IMR-90 (cell line): Measurements from ENCODE around the gene ZNF821. TPM values are rescaled to one million over a fixed set of nuclear protein-coding genes. Genes with fewer than 3 reads are reported as not detected.

Experiments used
- ATAC-seq: fragments of 200-7000 bp; cut with Tn5 transposase; 2 replicates; pipeline ENCODE4 v1.9.1; 2020; ENCODE audit warnings: low read depth, mild to moderate bottlenecking, moderate library complexity
- BruUV-seq: library from RNA; stranded (reverse); fragments of 400-500 nt; replicated peaks from 2 replicates; lab custom pipeline; 2021; lab: Mats Ljungman, UMichigan
- CTCF ChIA-PET: fragments of 300-600 bp; formaldehyde crosslinking; extraction: SDS; loops from one replicate; lab custom pipeline; 2021; ENCODE audit warnings: antibody characterized with exemption; lab: Yijun Ruan, JAX
- POLR2A ChIA-PET: fragments of 300-600 bp; sonication (Branson Sonifier 250); formaldehyde crosslinking; loops from one replicate; lab custom pipeline; 2022; ENCODE audit warnings: antibody characterized with exemption; ENCODE audit not compliant: unreplicated experiment; lab: Charles Lee
- DNase-seq: peaks from one replicate; pipeline ENCODE4 v3.0.0; 2013
- H2AFZ ChIP-seq: replicated peaks from 2 replicates; pipeline ENCODE3; 2013; ENCODE audit warnings: low read length, mild to moderate bottlenecking; ENCODE audit not compliant: poor library complexity
- H2AK5ac ChIP-seq: 2 replicates; pipeline ENCODE4 v1.6.1; 2013; ENCODE audit warnings: low read depth, low read length, inconsistent platforms
- H2AK9ac ChIP-seq: replicated peaks from 2 replicates; pipeline ENCODE3; 2013; ENCODE audit warnings: mild to moderate bottlenecking, low read depth, low read length, moderate library complexity; ENCODE audit not compliant: poor library complexity
- H2BK120ac ChIP-seq: 2 replicates; pipeline ENCODE4 v1.6.1; 2013; ENCODE audit warnings: low read depth, low read length, inconsistent platforms
- H2BK15ac ChIP-seq: 3 replicates; pipeline ENCODE4 v1.6.1; 2013; ENCODE audit warnings: low read depth, low read length, inconsistent platforms
- H2BK20ac ChIP-seq: 2 replicates; pipeline ENCODE4 v1.6.1; 2013; ENCODE audit warnings: low read depth, mild to moderate bottlenecking, inconsistent platforms, low read length, moderate library complexity
- H2BK5ac ChIP-seq: 2 replicates; pipeline ENCODE4 v1.6.1; 2013; ENCODE audit warnings: mild to moderate bottlenecking, low read depth, low read length, inconsistent platforms; ENCODE audit not compliant: poor library complexity, severe bottlenecking
- H3K14ac ChIP-seq: replicated peaks from 2 replicates; pipeline ENCODE4 v1.6.1; 2013; ENCODE audit warnings: low read depth, low read length, inconsistent platforms
- H3K18ac ChIP-seq: 2 replicates; pipeline ENCODE4 v1.6.1; 2013; ENCODE audit warnings: low read depth, low read length, control low read depth
- H3K23ac ChIP-seq: 2 replicates; pipeline ENCODE4 v1.6.1; 2013; ENCODE audit warnings: low read depth, low read length, inconsistent platforms
- H3K27ac ChIP-seq: 2 replicates; pipeline ENCODE4 v1.5.1; 2013; ENCODE audit warnings: mild to moderate bottlenecking, control low read depth, low read length; ENCODE audit not compliant: insufficient read depth
- H3K27me3 ChIP-seq: 2 replicates; pipeline ENCODE4 v1.6.1; 2013; ENCODE audit warnings: low read length; ENCODE audit not compliant: control insufficient read depth, insufficient read depth
- H3K36me3 ChIP-seq: 2 replicates; pipeline ENCODE4 v1.6.1; 2013; ENCODE audit warnings: low read length, mixed read lengths; ENCODE audit not compliant: control insufficient read depth, insufficient read depth
- H3K4ac ChIP-seq: 2 replicates; pipeline ENCODE4 v1.6.1; 2013; ENCODE audit warnings: low read depth, low read length, inconsistent platforms
- H3K4me1 ChIP-seq: 2 replicates; pipeline ENCODE4 v1.6.1; 2013; ENCODE audit warnings: low read length, mixed read lengths; ENCODE audit not compliant: control insufficient read depth, insufficient read depth
- H3K4me2 ChIP-seq: 2 replicates; pipeline ENCODE4 v1.6.1; 2013; ENCODE audit warnings: low read depth, mild to moderate bottlenecking, control low read depth, low read length, moderate library complexity
- H3K4me3 ChIP-seq: 2 replicates; pipeline ENCODE4 v1.5.1; 2013; ENCODE audit warnings: low read depth, mild to moderate bottlenecking, control low read depth, low read length, moderate library complexity; ENCODE audit not compliant: insufficient read depth
- H3K56ac ChIP-seq: 2 replicates; pipeline ENCODE4 v1.6.1; 2013; ENCODE audit warnings: low read length, inconsistent platforms; ENCODE audit not compliant: insufficient read depth; ENCODE audit errors: extremely low read depth
- H3K79me1 ChIP-seq, 2 experiments: 2 replicates each; pipeline ENCODE4 v1.6.1; 2013; ENCODE audit warnings: low read length in 2 of 2, inconsistent platforms in 1 of 2, low read depth in 1 of 2
- H3K9ac ChIP-seq: 2 replicates; pipeline ENCODE4 v1.6.1; 2013; ENCODE audit warnings: low read depth, low read length, control low read depth
- H3K9me1 ChIP-seq: 2 replicates; pipeline ENCODE4 v1.6.1; 2013; ENCODE audit warnings: low read length, inconsistent platforms; ENCODE audit not compliant: insufficient read depth
- H3K9me3 ChIP-seq: 2 replicates; pipeline ENCODE4 v1.6.1; 2013; ENCODE audit warnings: low read length; ENCODE audit not compliant: control insufficient read depth, insufficient read depth
- H4K20me1 ChIP-seq: 2 replicates; pipeline ENCODE4 v1.6.1; 2013; ENCODE audit warnings: low read length, inconsistent platforms; ENCODE audit not compliant: insufficient read depth
- H4K5ac ChIP-seq: 2 replicates; pipeline ENCODE4 v1.6.1; 2013; ENCODE audit warnings: mild to moderate bottlenecking, low read depth, low read length, control low read depth
- H4K8ac ChIP-seq, 2 experiments: 2 replicates each; pipeline ENCODE4 v1.6.1; 2013; ENCODE audit warnings: low read depth in 2 of 2, low read length in 2 of 2, control low read depth in 1 of 2, inconsistent platforms in 1 of 2
- H4K91ac ChIP-seq: 2 replicates; pipeline ENCODE4 v1.6.1; 2013; ENCODE audit warnings: low read depth, low read length, inconsistent platforms; ENCODE audit not compliant: insufficient read depth
- CEBPB ChIP-seq: IDR thresholded peaks from 2 replicates; pipeline ENCODE4 v1.6.1; 2012; ENCODE audit warnings: low read depth, low read length, improper control_type of control experiment
- ELK1 ChIP-seq: fragments of 150-350 bp; IDR thresholded peaks from 2 replicates; pipeline ENCODE4 v1.6.1; 2016; ENCODE audit warnings: low read depth, mild to moderate bottlenecking, low read length, moderate library complexity, borderline replicate concordance
- MXI1 ChIP-seq: IDR thresholded peaks from 2 replicates; pipeline ENCODE4 v1.6.1; 2012; ENCODE audit warnings: low read depth, mild to moderate bottlenecking, low read length, moderate library complexity, borderline replicate concordance
- RAD21 ChIP-seq: IDR thresholded peaks from 2 replicates; pipeline ENCODE4 v1.6.1; 2012; ENCODE audit warnings: low read length, improper control_type of control experiment
- RCOR1 ChIP-seq: IDR thresholded peaks from 2 replicates; pipeline ENCODE4 v1.6.1; 2012; ENCODE audit warnings: mild to moderate bottlenecking, low read length, improper control_type of control experiment; ENCODE audit not compliant: insufficient replicate concordance
- SMC3 ChIP-seq: fragments of 150-350 bp; IDR thresholded peaks from 2 replicates; pipeline ENCODE4 v1.6.1; 2016; ENCODE audit warnings: low read depth, mild to moderate bottlenecking, antibody characterized with exemption, low read length, moderate library complexity
- WGBS, 2 experiments: methylation state at CpG; one replicate each; pipeline versions ENCODE4 v1.1.5 to v1.1.7; 2013; ENCODE audit warnings: missing lambda C conversion rate in 2 of 2; ENCODE audit not compliant: insufficient read length in 1 of 2; ENCODE audit errors: extremely low coverage in 2 of 2; 5-methylcytosine and 5-hydroxymethylcytosine counted together
- dilution Hi-C: fragments of 300-500 bp; cut with HindIII; formaldehyde crosslinking; loops from one replicate; pipeline ENCODE4 v1.14.3; 2018; ENCODE audit warnings: low sequenced_read_pairs; ENCODE audit not compliant: unreplicated experiment
- in situ Hi-C: fragments of 300-500 bp; cut with MboI; formaldehyde crosslinking; loops from 3 replicates; pipeline ENCODE4 v1.14.3; 2019; ENCODE audit warnings: low sequenced_read_pairs, inconsistent platforms, mixed read lengths
- intact Hi-C: fragments of 100-400 bp; cut with micrococcal nuclease; formaldehyde crosslinking; loops from 2 replicates; pipeline ENCODE4 v1.10.0; 2022
- polyA plus RNA-seq, 3 experiments: library from polyadenylated mRNA; depleted of rRNA; stranded (reverse); fragments of >200 nt; gene quantifications; 2 replicates each; pipeline ENCODE4 v1.2.3, GENCODE V29; 2012; ENCODE audit warnings: low replicate concordance in 1 of 3
- total RNA-seq: library from RNA; depleted of rRNA; stranded (reverse); fragments of >200 nt; gene quantifications from 2 replicates; pipeline ENCODE4 v1.2.3, GENCODE V29; 2012
- TF ChIP-seq, protein P1 (sequence below): conservative IDR thresholded peaks from 2 replicates; pipeline ENCODE4 v1.5.1; 2012; ENCODE audit warnings: mild to moderate bottlenecking, low read depth, low read length, improper control_type of control experiment

ZNF821 gene
- total and polyA plus RNA-seq, 2 of the 4 experiments (the other 2 are of a cell fraction) = 5.9 to 6.0 TPM

DNA sequence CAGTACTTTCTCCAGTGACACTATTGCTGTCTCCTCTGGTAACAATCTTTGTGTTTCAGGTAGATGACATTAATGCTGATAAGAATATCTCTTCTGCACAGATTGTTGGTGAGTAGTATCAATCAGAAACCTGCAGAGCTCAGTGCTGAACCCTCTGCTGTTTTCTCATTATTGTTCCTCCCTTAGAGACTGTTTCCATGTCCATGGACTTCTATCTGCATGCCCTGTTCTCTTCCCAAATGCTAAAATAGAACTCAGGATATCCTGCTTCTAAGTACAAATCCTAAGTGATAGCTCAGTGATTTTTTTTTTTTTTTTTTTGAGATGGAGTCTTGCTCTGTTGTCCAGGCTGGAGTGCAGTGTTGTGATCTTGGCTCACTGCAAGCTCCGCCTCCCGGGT is 40.7 kb upstream of the ZNF821 start:
- H4K20me1 ChIP-seq = peaks cover 62% of the 10 kb centered on the region
- no peak overlapping the region for H2BK15ac ChIP-seq
- H3K79me1 ChIP-seq = peaks cover 39 to 74% of the 10 kb centered on the region in 2 experiments
- no peak overlapping the region for H3K4ac ChIP-seq
- H3K14ac ChIP-seq = no peak overlapping the region
- H3K4me3 ChIP-seq = no peak overlapping the region
- no peak overlapping the region for H4K8ac ChIP-seq
- no peak overlapping the region for H3K4me2 ChIP-seq
- POLR2A ChIA-PET = no interaction called here
- no peak overlapping the region for H4K5ac ChIP-seq
- H4K91ac ChIP-seq = no peak overlapping the region
- no peak overlapping the region for H3K18ac ChIP-seq
- peaks cover 22% of the 10 kb centered on the region for H3K4me1 ChIP-seq
- no CpG with 5 or more reads among the region's 2 CpGs for WGBS, 2 experiments
- H3K9ac ChIP-seq = no peak overlapping the region
- H3K27me3 ChIP-seq = no peaks in the 10 kb centered on the region
- H2BK120ac ChIP-seq = no peak overlapping the region
- peaks cover 21% of the 10 kb centered on the region; the same call in 1 of the 2 replicates for H3K9me1 ChIP-seq
- no peak overlapping the region for H2AK5ac ChIP-seq
- H2AK9ac ChIP-seq = no peak overlapping the region
- DNase-seq = no peak
- no peak overlapping the region for H3K27ac ChIP-seq
- H2AFZ ChIP-seq = no peak overlapping the region
- no peak overlapping the region for H3K23ac ChIP-seq
- CTCF ChIA-PET = no interaction called here
- ATAC-seq = no peak
- H3K9me3 ChIP-seq = 0 out of 2 replicates have a peak, but pooled peaks cover 2% of the 10 kb centered on the region
- TF ChIP-seq SMC3 (no peak), MXI1 (no peak), RAD21 (no peak), RCOR1 (no peak), CEBPB (no peak), ELK1 (no peak)
- TF ChIP-seq, protein P1, sequence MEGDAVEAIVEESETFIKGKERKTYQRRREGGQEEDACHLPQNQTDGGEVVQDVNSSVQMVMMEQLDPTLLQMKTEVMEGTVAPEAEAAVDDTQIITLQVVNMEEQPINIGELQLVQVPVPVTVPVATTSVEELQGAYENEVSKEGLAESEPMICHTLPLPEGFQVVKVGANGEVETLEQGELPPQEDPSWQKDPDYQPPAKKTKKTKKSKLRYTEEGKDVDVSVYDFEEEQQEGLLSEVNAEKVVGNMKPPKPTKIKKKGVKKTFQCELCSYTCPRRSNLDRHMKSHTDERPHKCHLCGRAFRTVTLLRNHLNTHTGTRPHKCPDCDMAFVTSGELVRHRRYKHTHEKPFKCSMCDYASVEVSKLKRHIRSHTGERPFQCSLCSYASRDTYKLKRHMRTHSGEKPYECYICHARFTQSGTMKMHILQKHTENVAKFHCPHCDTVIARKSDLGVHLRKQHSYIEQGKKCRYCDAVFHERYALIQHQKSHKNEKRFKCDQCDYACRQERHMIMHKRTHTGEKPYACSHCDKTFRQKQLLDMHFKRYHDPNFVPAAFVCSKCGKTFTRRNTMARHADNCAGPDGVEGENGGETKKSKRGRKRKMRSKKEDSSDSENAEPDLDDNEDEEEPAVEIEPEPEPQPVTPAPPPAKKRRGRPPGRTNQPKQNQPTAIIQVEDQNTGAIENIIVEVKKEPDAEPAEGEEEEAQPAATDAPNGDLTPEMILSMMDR = no peak
- intact Hi-C loops = no loop called here
- peaks cover 61% of the 10 kb centered on the region for H3K36me3 ChIP-seq
- H2BK5ac ChIP-seq = no peak overlapping the region
- in situ Hi-C loops = no loop called here
- H3K56ac ChIP-seq = no peak overlapping the region
- H2BK20ac ChIP-seq = no peak overlapping the region
- dilution Hi-C loops = no loop called here
- no TSS peak for BruUV-seq
